ENCODE measurements around the gene GRK4.

GRK4 gene

GRCh38 chr4:2928242-2929176 is 34.9 kb upstream of the GRK4 start:
- TF ChIP-seq, protein P1, sequence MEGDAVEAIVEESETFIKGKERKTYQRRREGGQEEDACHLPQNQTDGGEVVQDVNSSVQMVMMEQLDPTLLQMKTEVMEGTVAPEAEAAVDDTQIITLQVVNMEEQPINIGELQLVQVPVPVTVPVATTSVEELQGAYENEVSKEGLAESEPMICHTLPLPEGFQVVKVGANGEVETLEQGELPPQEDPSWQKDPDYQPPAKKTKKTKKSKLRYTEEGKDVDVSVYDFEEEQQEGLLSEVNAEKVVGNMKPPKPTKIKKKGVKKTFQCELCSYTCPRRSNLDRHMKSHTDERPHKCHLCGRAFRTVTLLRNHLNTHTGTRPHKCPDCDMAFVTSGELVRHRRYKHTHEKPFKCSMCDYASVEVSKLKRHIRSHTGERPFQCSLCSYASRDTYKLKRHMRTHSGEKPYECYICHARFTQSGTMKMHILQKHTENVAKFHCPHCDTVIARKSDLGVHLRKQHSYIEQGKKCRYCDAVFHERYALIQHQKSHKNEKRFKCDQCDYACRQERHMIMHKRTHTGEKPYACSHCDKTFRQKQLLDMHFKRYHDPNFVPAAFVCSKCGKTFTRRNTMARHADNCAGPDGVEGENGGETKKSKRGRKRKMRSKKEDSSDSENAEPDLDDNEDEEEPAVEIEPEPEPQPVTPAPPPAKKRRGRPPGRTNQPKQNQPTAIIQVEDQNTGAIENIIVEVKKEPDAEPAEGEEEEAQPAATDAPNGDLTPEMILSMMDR (IDR thresholded peaks at IDR 0.05; ENCODE audit: borderline replicate concordance, insufficient read depth, low read depth, low read length), result no peak
- no peak overlapping the region for H3K4me3 ChIP-seq (ENCODE audit: low read depth, low read length)

DNA sequence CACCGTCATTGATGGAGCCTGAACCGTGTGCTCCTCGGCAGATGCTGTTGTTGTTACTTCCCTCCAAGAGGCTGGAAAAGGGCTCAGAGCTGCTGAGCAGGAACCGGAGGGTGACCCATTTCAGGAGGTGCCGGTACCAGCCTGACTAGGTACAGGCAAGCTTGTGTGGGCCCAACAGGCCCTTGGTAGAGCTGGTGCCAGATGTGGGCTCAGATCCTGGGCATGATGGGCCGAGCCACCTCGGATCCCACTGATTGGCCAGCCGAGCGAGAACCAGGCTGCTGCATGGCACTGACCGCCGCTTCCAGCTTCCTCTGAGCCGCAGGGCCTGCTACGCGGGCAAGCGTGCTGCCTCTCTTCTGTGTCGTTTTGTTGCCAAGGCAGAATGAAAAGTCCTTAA is 33.9 kb upstream of the GRK4 start:
- no peak overlapping the region for H3K4me3 ChIP-seq (ENCODE audit: low read depth, low read length)
- TF ChIP-seq, protein P1 (IDR thresholded peaks at IDR 0.05; ENCODE audit: borderline replicate concordance, insufficient read depth, low read depth, low read length), result no peak

- TF ChIP-seq, protein P1 (IDR thresholded peaks at IDR 0.05; ENCODE audit: borderline replicate concordance, insufficient read depth, low read depth, low read length), result no peak
Observed at GRCh38 chr4:2930135-2930757, 33.1 kb upstream of the GRK4 start.

GRCh38 chr4:2930758-2931511 is 32.4 kb upstream of the GRK4 start:
- TF ChIP-seq, protein P1 (IDR thresholded peaks at IDR 0.05; ENCODE audit: borderline replicate concordance, insufficient read depth, low read depth, low read length), result peak; percentile 35; the same call in 1 of the 2 replicates

More at GRCh38 chr4:2930135-2930757, 33.1 kb upstream of the GRK4 start:
- H3K4me3 ChIP-seq (ENCODE audit: low read depth, low read length), result no peak overlapping the region

DNA sequence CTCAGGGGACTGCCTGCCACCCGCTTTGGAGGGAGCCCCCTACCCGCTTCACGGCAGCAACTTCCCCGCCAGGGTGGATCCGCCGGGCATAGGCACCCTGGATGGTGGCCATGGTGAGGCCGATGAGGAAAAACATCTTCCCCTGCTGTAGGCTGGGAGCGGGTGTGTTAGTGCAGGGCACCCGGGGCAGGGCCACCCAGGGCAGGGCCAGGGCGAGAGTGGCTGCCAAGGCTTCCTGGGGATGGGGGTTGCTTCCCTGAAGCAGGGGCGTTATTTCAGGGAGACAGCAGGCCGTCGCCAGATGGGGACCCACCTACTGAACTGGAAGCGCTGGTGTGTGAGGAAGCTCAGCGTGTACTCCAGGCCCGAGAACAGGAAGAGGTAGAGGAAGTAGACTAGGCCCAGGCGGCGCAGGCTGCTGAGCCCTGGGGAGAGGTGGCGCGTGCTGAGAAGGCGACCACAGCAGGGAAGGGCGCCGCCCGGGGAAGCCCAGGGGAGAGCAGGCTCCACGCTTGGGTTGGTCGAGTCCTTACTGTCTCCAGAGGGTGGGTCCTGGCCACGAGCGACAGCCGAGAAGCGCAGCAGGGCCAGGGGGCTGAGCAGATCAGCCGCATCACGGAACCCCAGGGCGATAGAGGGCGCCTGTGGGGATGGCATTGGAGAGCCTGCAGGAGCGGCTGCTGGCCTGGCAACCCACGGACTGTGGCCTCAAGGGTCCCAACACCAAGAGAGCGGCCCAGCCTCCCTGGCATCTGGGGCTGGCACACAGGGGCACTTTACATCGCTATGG is 31.7 kb upstream of the GRK4 start:
- TF ChIP-seq, protein P1 (IDR thresholded peaks at IDR 0.05; ENCODE audit: borderline replicate concordance, insufficient read depth, low read depth, low read length), result peak; percentile 52
- peak overlapping the region; percentile 74 for H3K4me3 ChIP-seq (ENCODE audit: low read depth, low read length)

More at GRCh38 chr4:2930758-2931511, 32.4 kb upstream of the GRK4 start:
- H3K4me3 ChIP-seq (ENCODE audit: low read depth, low read length), result peak overlapping the region; percentile 74

GRCh38 chr4:2932321-2932950 is 30.9 kb upstream of the GRK4 start:
- TF ChIP-seq, protein P1 (IDR thresholded peaks at IDR 0.05; ENCODE audit: borderline replicate concordance, insufficient read depth, low read depth, low read length), result no peak
- H3K4me3 ChIP-seq (ENCODE audit: low read depth, low read length), result peak overlapping the region; percentile 74

All from GM12875 (cell line).